Osteoblast (primary cell): Measurements from ENCODE around the gene NFIA. TPM values are rescaled to one million over a fixed set of nuclear protein-coding genes. Genes with fewer than 3 reads are reported as not detected.

Source experiments
- DNase-seq: peaks from one replicate; pipeline ENCODE4 v3.0.0; 2011; ENCODE audit warnings: low spot score, mixed read lengths; ENCODE audit not compliant: insufficient read length; ENCODE audit errors: missing footprints
- H2AFZ ChIP-seq: 2 replicates; pipeline ENCODE4 v1.6.0; 2011; ENCODE audit warnings: mild to moderate bottlenecking, low read length
- H3K27ac ChIP-seq: 2 replicates; pipeline ENCODE4 v1.5.1; 2011; ENCODE audit warnings: mild to moderate bottlenecking, low read depth, low read length, moderate library complexity
- H3K27me3 ChIP-seq: 2 replicates; pipeline ENCODE4 v1.6.0; 2012; ENCODE audit warnings: mild to moderate bottlenecking, control low read depth, inconsistent platforms, low read length, moderate library complexity; ENCODE audit not compliant: insufficient read depth
- H3K36me3 ChIP-seq: 2 replicates; pipeline ENCODE4 v1.5.1; 2011; ENCODE audit warnings: mild to moderate bottlenecking, low read length, control low read depth, moderate library complexity; ENCODE audit not compliant: insufficient read depth
- H3K4me1 ChIP-seq: 2 replicates; pipeline ENCODE4 v1.5.1; 2011; ENCODE audit warnings: mild to moderate bottlenecking, low read length, control low read depth, moderate library complexity; ENCODE audit not compliant: insufficient read depth
- H3K4me2 ChIP-seq: 2 replicates; pipeline ENCODE4 v1.6.0; 2011; ENCODE audit warnings: mild to moderate bottlenecking, low read length; ENCODE audit not compliant: insufficient read depth
- H3K4me3 ChIP-seq: fragments of 200-600 bp; sonication (generic); 3 replicates; pipeline ENCODE4 v1.5.1; 2012; ENCODE audit warnings: mild to moderate bottlenecking, low read length, inconsistent platforms; ENCODE audit not compliant: insufficient read depth
- H3K79me2 ChIP-seq: 2 replicates; pipeline ENCODE4 v1.6.0; 2012; ENCODE audit warnings: mild to moderate bottlenecking, low read length, control low read depth, inconsistent platforms; ENCODE audit not compliant: insufficient read depth
- H3K9me3 ChIP-seq: 2 replicates; pipeline ENCODE4 v1.5.1; 2011; ENCODE audit warnings: low read depth, low read length, control low read depth
- H4K20me1 ChIP-seq: 2 replicates; pipeline ENCODE4 v1.6.0; 2012; ENCODE audit warnings: mild to moderate bottlenecking, low read length, control low read depth; ENCODE audit not compliant: insufficient read depth
- CTCF ChIP-seq: IDR thresholded peaks from 2 replicates; pipeline ENCODE4 v1.5.1; 2011; ENCODE audit warnings: mild to moderate bottlenecking, low read depth, low read length, moderate library complexity; ENCODE audit errors: extremely low read depth
- total RNA-seq: library from RNA; depleted of rRNA; stranded (reverse); fragments of >200 nt; gene quantifications from 2 replicates; pipeline ENCODE4 v1.2.3, GENCODE V29; 2012

Gene NFIA
- total RNA-seq, 1 donor = 7.2 TPM

GRCh38 chr1:61344696-61345095 lies 262.3 kb downstream of the NFIA start:
- Histone ChIP-seq H2AFZ (no peak overlapping the region), H3K27ac (no peak overlapping the region), H3K4me1 (no peaks in the 10 kb centered on the region), H3K79me2 (no peaks in the 10 kb centered on the region), H3K27me3 (no peaks in the 10 kb centered on the region), H3K4me3 (no peak overlapping the region), H3K9me3 (no peaks in the 10 kb centered on the region), H3K4me2 (no peak overlapping the region), H3K36me3 (no peaks in the 10 kb centered on the region), H4K20me1 (no peaks in the 10 kb centered on the region)
- no peak for TF ChIP-seq CTCF
- DNase-seq = no peak

GRCh38 chr1:61348025-61348665 lies 265.8 kb downstream of the NFIA start:
- H3K4me2 ChIP-seq = no peak overlapping the region
- H3K4me1 ChIP-seq = no peaks in the 10 kb centered on the region
- H3K36me3 ChIP-seq = no peaks in the 10 kb centered on the region
- no peak overlapping the region for H3K27ac ChIP-seq
- H2AFZ ChIP-seq = no peak overlapping the region
- no peaks in the 10 kb centered on the region for H3K9me3 ChIP-seq
- H3K79me2 ChIP-seq = no peaks in the 10 kb centered on the region
- no peaks in the 10 kb centered on the region for H4K20me1 ChIP-seq
- H3K4me3 ChIP-seq = no peak overlapping the region
- TF ChIP-seq CTCF = no peak
- H3K27me3 ChIP-seq = no peaks in the 10 kb centered on the region
- no peak for DNase-seq

- H3K4me3 ChIP-seq = no peak overlapping the region
Measured at GRCh38 chr1:61352845-61353435, 270.6 kb downstream of the NFIA start.

More at GRCh38 chr1:61352845-61353435, 270.6 kb downstream of the NFIA start:
- Histone ChIP-seq H3K36me3 (no peaks in the 10 kb centered on the region), H3K79me2 (no peaks in the 10 kb centered on the region), H3K27me3 (no peaks in the 10 kb centered on the region), H2AFZ (no peak overlapping the region), H3K27ac (no peak overlapping the region), H3K4me2 (no peak overlapping the region), H4K20me1 (no peaks in the 10 kb centered on the region), H3K9me3 (no peaks in the 10 kb centered on the region), H3K4me1 (no peaks in the 10 kb centered on the region)
- no peak for TF ChIP-seq CTCF
- DNase-seq = no peak
